Measurements from ENCODE around the gene OTOP3. TPM values are rescaled to one million over a fixed set of nuclear protein-coding genes. Genes with fewer than 3 reads are reported as not detected.

Gene OTOP3
- total and polyA plus RNA-seq, 2 donors (not counting 3 experiments of a cell fraction or from before 2014, with no cell fraction given), result not detected

GRCh38 chr17:74961657-74962350 is 26.1 kb downstream of the OTOP3 start:
- peak; percentile 92 for FAIRE-seq
- CTCF ChIA-PET, result interaction anchor here (0.5 to 4.8 kb wide), 59 partner anchors 10 to 622 kb away, joined by 3 to 134 read pairs (median 8); partner anchors contain the start of genes ARMC7, ATP5PD, CDR2L and FDXR
- no peak overlapping the region for H2AFZ ChIP-seq (ENCODE audit: low read depth, low read length)

More at GRCh38 chr17:74961657-74962350, 26.1 kb downstream of the OTOP3 start:
- Histone ChIP-seq H3K9me1 (replicated peaks; ENCODE audit: control insufficient read depth, extremely low read depth, insufficient read depth, low read length) (no peaks in the 10 kb centered on the region), H3K9ac (replicated peaks; ENCODE audit: extremely low read depth, insufficient read depth, low read length) (no peak overlapping the region), H3K27ac (ENCODE audit: insufficient read depth, low read depth, low read length) (no peak overlapping the region), H3K4me3 (replicated peaks in 1 of 3; ENCODE audit: insufficient read depth in 1 of 3, low read depth in 1 of 3, low read length in 3 of 3) (no peak overlapping the region), H3K4me1 (ENCODE audit: control insufficient read depth, extremely low read depth, insufficient read depth, low read length) (no peaks in the 10 kb centered on the region), H3K27me3 (ENCODE audit: control insufficient read depth in 2 of 2, insufficient read depth in 2 of 2, low read length in 2 of 2) (no peaks in the 10 kb centered on the region), H3K9me3 (replicated peaks; ENCODE audit: control insufficient read depth, insufficient read depth, low read length) (no peaks in the 10 kb centered on the region), H3K79me2 (ENCODE audit: control insufficient read depth, insufficient read depth, low read length) (no peaks in the 10 kb centered on the region), H3K4me2 (ENCODE audit: insufficient read depth, low read length) (no peak overlapping the region), H4K20me1 (replicated peaks; ENCODE audit: control insufficient read depth, extremely low read depth, insufficient read depth, low read length) (no peaks in the 10 kb centered on the region), H3K36me3 (ENCODE audit: control insufficient read depth in 2 of 2, extremely low read depth in 1 of 2, insufficient read depth in 2 of 2, low read length in 2 of 2) (no peaks in the 10 kb centered on the region)
- BruUV-seq (replicated peaks), result no TSS peak
- dilution Hi-C loops (cut with MboI; ENCODE audit: extremely low pct_ligation_motif_present, low sequenced_read_pairs) (no loop called here), intact Hi-C loops (cut with micrococcal nuclease) (loop anchor here (1.0 to 2.0 kb wide), 7 partner anchors 50 to 239 kb away; partner anchors contain the start of genes KCTD2, MRPL58 and NT5C)
- DNase-seq (ENCODE audit: low read depth, low spot score), result peak; percentile 83
- POLR2A ChIA-PET, result interaction anchor here (0.8 to 1.7 kb wide), 5 partner anchors 11 to 240 kb away, joined by 3 to 10 read pairs (median 4); partner anchors contain the start of genes HID1, JPT1 and MRPL58
- TF ChIP-seq POLR2A (IDR thresholded peaks at IDR 0.05; ENCODE audit: low read depth, low read length) (no peak), EZH2 (IDR thresholded peaks at IDR 0.05; ENCODE audit: borderline replicate concordance, low read depth, low read length, severe bottlenecking) (no peak), CTCF (IDR thresholded peaks at IDR 0.05; ENCODE audit: extremely low read depth in 1 of 2, insufficient read depth in 1 of 2, low read depth in 1 of 2, low read length in 2 of 2) (peak; percentile 62 to 74)

Measured in endothelial cell of umbilical vein (primary cell).